Islet of Langerhans (tissue), 1 donor: ENCODE measurements around the gene PPP1R8.
"Not testable (repeated sequence)": the region's sequence is repeated elsewhere in the genome, so short reads cannot be mapped to it uniquely, and the experiment has no call there.

Source experiments
- FAIRE-seq: peaks from one replicate; lab custom pipeline; 2011; peaks lifted over from hg19 to GRCh38; lab: Jason Lieb, UNC

The PPP1R8 gene

DNA sequence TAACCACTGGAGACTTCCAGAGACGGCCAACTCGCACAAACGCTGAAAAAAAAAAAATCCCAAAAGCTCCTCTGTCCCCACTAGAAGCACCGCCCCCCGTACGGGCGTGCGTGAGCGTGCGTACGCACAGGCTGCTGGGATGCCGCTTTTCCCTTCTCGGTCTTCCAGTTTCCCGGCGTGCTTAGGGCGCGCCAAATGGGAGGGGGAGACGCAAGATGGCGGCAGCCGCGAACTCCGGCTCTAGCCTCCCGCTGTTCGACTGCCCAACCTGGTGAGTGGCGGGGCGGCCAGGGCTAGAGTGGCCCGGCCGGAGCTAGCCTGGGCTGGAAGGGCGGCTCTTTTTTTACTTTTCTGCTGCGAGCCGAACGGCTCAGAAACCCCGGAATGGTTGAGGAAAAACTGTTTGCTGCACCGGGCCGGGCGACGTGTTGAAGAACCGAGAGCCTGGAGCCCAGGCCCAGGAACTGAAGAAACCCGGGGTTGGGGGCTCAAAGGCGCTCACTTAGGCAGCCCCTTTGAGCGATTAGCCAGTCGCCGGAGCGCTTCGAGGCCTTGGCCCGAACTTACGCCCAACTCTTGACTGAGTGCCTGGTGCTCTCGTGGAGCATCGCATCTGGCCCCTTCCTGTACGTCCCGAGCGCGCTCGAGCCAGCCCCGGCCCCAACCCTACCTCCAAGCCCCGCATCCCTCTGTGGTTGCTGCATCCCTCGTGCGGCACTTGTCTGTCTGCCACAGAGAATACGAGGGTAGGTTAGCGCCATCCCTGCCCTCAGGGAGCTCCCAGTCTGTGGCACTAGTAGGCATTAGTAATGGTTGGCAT, at the start of gene PPP1R8:
Gene PPP1R8, plus strand, starts transcription at position 162 of the 820 bp plus-strand sequence. Its CDS starts 54 bp downstream, at position 216.
- FAIRE-seq, result no peak

GRCh38 chr1:27782950-27783349, 47.6 kb upstream of the PPP1R8 start:
- no peak for FAIRE-seq

GRCh38 chr1:27784700-27785099, 45.9 kb upstream of the PPP1R8 start:
- no peak for FAIRE-seq

DNA sequence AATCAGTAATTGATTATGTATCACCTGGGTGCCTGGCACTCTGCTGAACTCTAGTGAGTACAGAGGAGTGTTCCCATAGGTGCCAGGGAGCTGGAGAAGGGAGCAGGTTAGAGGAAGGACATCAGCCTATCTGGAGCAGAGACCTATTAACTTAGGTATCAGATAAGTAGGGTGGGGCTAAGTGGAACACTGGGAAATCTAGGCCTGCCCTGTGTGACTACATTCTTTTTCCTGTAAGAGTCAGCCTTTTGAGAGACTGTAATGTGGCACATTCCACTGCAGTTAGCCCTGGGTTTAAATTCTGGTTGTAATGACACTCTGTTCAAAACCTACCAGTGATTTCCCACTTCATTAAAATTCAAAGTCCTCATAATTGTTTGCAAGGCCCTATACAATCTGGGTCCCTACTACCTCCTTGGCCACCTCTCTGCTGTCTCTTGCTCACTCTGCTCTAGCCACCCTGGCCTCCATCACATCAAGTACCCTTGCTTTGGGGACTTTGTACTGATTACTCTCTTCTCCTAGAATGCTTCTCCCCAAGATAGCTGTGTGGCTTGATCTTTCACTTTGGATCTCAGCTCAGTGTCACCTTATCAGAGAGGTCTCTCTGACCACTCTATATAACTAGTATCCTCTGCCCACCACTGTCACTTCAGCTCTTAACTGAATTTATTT, 44.7 kb upstream of the PPP1R8 start:
- no peak for FAIRE-seq

DNA sequence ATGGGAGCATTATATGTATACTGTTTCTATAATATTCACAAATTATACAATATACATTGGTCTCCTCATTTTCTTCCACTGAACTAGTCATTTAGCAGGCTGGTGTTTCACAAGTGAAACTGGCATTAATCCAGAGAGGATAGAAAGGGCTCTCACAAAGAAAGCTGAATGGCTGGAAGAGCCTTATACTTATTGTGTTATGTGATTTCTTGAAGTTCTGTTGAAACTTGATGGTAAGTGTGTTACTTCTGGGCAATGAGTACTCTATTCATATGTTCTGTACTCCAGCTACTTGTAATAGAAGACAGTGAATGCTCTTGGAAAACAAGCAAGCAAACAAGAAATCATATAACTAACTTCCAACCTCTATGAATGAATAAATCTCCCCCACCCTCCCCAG, 42.7 kb upstream of the PPP1R8 start:
- FAIRE-seq, result peak; percentile 17

DNA sequence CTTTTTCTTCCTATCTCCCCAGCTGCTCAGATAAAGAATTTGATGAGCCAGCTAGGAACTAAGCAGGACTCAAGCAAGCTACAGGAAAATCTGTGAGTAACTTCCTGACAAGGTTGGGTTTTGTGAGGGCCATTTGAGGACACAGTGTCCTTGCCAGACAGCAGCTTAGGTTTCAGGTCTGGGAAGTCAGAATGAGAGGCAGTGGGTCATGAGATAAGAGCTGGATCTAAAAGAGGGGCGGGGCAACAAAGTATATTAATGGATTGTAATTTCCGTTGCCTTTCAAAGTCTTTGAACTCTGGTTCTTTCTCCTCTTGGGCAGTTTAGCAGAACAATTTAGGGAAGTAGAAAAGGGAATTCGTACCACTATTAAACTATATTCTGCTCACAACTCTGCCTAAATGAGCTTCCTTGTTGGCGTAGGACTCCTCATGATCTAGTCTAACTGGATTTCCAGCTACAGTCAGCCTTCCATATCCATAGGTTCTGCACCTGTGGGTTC, 41.0 kb upstream of the PPP1R8 start:
- no peak for FAIRE-seq

DNA sequence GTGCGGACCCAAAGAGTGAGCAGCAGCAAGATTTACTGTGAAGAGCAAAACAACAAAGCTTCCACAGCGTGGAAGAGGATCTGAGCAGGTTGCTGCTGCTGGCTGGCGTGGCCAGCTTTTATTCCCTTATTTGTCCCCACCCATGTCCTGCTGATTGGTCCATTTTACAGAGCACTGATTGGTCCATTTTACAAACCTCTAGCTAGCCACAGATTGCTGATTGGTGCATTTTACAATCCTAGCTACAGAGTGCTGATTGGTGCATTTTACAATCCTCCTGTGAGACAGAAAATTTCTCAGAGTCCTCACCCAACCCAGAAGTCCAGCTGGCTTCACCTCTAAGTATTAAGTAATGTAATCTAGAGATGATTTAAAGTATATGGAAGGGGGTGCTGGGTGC, 40.3 kb upstream of the PPP1R8 start:
- not testable (repeated sequence) for FAIRE-seq

DNA sequence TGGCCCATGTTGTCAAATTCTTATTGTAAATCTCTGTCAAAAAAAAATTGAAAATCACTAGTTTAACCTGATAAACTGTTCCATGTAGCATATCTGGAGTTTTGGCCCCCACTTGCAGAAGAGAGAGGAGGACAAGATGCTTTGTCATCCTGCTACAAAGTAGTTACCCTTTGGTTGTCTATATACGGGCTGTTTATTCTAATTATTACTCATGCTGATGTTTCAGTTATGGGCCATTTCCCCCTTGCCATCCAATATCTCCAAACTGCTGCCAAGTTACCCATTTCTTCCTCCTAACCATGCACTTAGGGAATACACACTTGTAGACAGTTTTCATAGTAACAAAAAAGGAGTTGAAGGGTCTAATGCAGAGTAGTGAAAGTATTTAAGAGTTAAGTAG, 35.0 kb upstream of the PPP1R8 start:
- no peak for FAIRE-seq

DNA sequence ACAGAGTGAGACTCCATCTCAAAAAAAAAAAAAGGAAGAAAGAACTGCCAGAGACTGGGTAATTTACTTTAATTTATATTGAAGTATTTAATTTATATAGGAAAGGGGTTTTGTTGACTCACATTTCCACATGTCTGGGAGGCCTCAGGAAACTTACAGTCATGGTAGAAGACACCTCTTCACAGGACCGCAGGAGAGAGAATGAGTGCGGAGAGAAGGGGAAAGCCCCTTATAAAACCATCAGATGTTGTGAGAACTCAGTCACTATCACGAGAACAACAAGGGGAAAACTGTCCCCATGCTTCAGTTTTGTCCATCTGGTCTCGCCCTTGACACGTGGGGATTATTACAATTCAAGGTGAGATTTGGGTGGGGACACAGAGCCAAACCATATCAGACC, 25.8 kb upstream of the PPP1R8 start:
- FAIRE-seq, result no peak

- FAIRE-seq, result no peak
Measured at GRCh38 chr1:27806758-27807157, 23.8 kb upstream of the PPP1R8 start.

DNA sequence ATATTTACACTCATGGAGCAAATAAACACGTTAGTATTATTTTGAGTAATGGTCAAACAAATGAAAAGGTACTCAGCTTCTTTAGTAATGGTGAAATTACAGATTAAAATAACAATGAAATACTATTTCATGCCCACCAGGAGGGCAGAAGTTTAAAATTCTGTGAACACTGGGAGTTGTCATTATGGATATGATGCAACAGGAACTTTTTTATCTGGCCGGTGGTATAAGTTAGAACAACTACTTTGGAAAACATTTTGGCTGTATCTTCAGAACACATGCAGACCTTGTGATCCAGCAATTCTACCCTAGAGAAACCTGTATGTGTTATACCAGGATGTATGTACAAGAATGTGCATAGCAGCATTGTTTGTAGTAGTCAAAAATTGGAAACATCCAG, 23.2 kb upstream of the PPP1R8 start:
- FAIRE-seq, result no peak

GRCh38 chr1:27808131-27808530, 22.5 kb upstream of the PPP1R8 start:
- not testable (repeated sequence) for FAIRE-seq

GRCh38 chr1:27809883-27810282, 20.7 kb upstream of the PPP1R8 start:
- FAIRE-seq, result no peak

- no peak for FAIRE-seq
Measured at GRCh38 chr1:27811741-27812500, 18.7 kb upstream of the PPP1R8 start.

DNA sequence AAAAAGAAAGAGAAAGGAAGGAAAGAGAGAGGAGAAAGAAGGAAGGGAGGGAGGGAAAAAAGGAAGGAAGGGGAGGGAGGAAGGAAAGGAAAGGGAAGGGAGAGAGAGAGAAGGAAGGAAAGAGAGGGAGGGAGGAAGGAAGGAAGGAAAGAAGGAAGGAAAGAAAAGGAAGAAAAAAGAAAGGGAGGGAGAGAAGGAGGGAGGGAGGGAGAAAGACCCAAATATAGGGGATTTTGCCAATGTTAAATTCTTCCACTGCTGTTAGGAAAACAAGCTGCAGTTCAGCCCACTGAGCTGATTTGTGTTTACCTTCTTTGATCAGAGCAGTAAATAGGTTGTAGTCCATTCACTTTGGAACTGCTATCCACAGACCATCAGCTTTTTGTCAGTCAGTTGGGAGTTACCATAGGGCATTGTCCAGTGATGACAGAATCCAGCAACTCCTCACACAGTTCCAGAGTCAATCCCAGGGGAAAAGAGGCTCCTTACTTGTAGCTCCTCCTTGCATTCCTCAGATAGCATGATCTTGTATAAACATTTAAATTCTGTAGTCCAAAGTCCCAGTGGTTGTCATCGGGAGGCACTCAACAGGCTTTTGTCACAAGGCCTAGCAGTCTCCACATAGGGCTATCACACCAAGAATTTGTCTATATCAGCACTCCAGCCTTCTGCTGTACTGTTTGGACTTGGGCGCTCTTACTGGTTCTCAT, 13.5 kb upstream of the PPP1R8 start:
- FAIRE-seq, result no peak

GRCh38 chr1:27821761-27822315, 8.7 kb upstream of the PPP1R8 start:
- no peak for FAIRE-seq

DNA sequence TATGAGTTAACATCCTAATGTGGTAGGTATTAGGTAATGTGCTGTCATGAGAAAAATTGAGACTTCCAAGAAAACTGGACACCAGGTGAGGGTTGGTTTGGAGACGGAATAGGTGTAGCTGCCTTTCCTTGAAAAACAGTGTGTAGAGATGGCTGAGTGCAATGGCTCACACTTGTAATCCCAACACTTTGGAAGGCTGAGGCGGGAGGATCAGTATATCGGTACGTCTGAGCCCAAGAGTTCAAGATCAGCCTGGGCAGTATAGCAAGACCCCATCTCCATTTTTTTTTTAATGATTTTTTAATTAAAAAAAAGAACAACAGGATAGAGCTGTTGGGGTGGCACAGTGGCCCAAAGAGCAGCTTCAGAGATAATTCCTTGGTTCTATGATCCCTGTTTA, 6.8 kb upstream of the PPP1R8 start:
- FAIRE-seq, result no peak

GRCh38 chr1:27824411-27824810, 6.2 kb upstream of the PPP1R8 start:
- FAIRE-seq, result no peak

DNA sequence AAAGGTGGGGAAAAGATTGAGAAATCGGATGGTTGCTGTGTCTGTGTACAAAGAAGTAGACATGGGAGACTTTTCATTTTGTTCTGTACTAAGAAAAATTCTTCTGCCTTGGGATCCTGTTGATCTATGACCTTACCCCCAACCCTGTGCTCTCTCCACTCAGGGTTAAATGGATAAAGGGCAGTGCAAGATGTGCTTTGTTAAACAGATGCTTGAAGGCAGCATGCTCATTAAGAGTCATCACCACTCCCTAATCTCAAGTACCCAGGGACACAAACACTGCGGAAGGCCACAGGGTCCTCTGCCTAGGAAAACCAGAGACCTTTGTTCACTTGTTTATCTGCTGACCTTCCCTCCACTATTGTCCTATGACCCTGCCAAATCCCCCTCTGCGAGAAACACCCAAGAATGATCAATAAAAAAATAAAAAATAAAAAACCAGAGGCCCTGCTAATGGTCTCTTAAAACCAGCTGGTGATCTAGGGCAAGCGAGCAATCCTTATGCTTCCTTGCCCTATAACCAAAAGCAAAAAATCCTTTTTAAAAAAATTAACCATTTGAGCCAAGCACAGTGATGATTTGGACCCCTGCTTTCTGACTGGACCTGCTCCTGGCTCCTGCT, 1.1 kb upstream of the PPP1R8 start:
- FAIRE-seq, result not testable (repeated sequence)

DNA sequence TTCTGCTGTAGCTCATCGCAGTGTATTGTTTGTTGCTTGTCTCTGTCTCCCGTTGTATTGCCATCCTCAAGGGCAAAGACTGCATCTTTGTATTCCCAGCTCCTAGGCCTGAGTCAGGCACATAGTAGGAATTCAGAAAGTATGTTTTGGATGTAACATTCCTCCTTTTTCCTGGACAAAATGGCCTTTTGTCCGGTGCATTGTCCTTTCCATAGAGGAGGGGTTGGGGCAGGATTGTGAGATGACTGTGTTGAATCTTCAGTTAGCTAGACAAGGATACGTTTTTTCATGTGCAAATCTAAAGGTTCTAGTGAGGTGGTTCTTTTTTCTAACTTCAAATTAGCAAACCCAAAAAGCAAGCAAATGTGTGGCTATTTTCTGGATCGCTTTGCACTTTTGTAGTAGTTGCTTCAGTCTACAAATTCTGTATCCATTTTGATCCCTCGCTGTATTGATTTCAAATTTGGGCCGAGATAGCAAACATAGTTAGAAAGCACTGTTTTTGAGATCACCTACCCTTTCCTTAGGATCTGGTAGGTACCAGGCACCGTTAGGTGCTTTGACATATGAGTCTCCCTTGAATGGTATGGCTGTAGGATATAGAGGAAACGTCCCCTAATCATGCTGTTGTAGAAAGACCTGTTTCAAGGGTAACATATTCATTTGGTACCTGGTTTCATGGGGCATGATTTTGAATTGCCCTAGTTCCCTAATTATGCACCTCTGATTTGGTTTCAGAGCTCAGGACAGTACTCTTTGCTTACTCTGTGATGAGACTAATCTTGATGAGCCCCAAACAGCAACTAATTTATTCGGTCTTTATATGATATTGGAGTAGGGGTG, 1.2 kb downstream of the PPP1R8 start:
- FAIRE-seq, result no peak
